GM04504 (cell line): ENCODE measurements around the gene ANAPC10.
"Not testable (repeated sequence)": the region's sequence is repeated elsewhere in the genome, so short reads cannot be mapped to it uniquely, and the experiment has no call there.

ENCODE experiments used
- DNase-seq: peaks from one replicate; pipeline ENCODE4 v3.0.0-alpha.2; 2012; ENCODE audit warnings: low read depth

ANAPC10 gene

DNA sequence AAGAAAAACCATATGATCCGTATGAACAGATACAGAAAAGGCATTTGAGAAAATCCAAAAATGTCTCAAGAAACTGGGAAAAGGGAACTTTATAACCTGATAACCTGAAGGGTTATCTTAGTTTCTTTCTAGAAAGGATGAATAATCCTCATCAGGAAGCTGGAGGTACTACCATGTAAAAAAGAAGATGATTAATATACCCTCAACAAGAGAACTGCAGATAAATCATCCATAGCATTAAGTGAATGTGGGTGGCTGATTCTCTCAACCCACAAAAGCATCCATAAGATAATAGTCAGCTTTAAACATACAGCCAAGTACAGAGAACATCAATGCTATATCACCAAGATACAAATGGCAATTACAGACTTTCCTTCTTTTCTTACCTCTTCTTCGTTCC lies 26.4 kb downstream of the ANAPC10 start:
- DNase-seq: no peak

DNA sequence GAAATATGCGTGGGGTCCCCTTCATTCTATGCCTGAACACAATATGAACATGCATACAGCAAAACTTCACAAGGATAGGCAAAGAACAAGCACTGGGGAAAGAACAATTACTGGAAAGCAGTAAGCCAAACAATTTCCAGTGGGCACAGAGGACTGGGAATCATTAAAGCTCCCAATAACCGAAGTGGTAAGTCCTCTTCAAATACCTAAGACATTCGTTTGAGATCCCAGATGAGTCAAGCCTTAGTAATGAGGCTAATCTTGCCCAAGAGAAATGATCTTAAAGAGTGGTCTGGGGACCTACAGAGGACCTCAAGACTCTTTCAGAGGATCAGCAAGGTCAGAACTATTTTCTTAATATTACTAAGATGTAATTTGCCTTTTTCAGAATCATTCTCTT lies 28.6 kb downstream of the ANAPC10 start:
- DNase-seq: no peak

DNA sequence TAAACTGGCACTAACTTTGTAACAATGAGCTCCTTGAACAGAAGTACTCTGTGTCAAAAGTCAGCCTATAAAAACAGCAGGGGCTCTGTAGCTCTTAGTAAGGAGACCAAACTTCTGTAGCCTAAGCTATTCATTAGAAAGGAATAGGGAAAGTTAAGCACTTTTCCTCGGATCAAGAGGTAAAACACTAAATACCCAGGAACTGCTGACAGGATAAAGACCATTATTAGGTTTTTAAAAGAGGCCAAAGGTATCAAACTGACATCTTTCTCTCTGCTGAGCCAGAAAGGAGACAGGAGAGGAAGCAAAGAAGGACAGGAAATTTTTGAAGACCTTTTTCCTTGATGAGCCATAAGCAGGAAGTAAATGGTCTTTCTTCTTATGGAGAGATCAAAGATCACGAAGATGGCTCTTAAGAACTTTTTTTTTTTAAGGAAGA lies 31.9 kb downstream of the ANAPC10 start:
- no peak for DNase-seq

DNA sequence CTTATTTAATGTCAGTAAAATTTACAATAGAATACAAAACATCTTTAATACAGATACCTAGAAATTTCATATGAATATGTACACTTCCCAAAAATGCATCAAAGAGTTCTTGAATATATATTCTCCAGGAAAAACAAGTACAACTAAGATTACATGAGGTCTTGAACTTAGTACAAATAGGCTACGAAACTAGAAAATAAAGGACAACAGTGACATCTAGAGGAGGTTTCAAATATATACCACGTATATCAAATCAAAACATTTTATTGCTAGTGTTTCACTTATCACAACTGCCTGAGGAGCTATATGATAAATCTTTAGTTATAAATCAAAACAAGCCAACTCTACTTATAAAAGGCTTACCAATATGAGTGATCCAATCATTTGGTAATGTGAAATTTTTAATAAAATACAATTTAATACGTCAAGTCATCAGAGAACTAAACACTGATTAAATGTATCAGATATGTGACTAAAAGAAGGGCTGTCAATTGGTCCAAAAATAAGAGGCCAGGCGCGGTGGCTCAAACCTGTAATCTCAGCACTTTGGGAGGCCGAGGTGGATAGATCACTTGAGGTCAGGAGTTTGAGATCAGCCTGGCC lies 36.6 kb downstream of the ANAPC10 start:
- no peak for DNase-seq

DNA sequence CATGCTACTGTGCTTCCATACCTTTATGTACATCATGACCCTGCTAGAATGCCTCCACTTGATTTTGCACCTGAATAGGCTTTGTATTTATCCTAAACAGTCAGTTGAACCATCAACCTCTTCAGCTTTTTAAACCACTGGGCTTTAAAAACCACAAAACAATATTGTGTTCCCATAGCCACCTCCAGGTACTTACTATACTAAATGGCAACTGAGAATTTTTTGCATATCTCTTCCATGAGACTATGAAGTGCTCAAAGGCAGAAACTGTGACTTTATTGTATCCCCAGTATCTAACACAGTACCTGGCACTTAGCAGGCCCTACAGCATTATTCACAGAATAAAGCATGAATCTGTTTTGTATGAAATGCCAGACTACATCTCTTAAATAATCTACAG lies 39.7 kb downstream of the ANAPC10 start:
- no peak for DNase-seq

DNA sequence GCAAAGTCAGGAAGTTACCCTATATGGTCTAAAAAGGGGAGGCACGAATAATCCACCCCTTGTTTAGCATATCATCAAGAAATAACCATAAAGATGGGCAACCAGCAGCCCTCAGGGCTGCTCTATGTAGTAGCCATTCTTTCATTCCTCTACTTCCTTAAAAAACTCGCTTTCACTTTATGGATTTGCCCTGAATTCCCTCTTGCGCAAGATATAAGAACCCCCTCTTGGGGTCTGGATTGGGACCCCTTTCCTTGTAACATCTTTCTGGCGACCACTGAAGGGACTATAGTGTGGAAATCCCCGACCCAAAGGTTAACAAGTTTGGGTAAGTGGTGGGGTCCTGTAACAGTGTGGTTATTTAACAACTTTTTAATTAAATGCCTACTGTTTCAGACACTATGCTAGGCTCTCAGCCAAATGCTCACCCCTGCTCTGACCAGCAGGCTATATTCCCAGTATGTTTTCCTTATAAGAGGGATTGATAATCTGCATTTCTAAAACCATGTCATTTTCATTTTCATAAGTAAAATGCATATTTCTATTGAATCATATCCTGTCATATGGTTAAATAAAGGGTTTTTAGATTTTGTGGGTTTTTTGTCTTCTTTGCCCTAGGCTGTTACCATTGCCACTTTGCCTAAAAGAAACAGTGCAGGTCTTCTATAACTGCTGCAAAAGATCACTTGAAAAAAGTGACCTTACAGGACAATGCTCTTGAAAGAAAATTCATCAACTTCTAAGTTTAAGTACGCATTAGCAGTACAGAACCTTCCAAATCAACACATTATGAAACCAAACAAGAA lies 41.5 kb downstream of the ANAPC10 start:
- no peak for DNase-seq

DNA sequence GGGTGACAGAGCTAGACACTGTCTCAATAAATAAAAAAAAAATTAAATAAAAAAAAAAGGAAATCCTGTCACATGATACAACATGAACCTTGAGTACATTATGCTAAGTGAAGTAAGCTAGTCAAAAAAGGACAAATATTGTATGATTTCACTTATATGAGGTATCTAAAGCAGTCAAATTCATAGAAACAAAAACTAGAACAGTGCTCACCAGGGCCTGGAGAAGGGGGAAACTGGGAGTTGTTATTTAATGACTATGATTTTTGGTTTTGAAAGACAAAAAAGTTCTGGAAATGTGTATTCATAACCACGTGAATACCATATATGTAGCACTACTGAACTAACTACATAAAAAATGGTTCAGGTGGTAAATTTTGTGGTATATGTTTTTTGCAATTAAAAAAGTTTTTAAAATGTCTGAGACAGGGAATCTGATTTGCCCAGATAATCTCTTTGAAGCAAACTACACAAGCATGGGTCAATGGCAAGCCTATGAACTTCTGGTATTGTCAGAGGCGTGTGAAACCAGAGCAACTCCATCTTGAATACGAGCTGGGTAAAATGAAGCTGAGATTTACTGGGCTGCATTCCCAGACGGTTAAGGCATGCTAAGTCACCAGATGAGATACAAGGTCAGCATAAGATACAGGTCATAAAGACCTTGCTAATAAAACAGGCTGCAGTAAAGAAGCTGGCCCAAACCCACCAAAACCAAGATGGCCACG lies 42.3 kb downstream of the ANAPC10 start:
- DNase-seq: no peak

DNA sequence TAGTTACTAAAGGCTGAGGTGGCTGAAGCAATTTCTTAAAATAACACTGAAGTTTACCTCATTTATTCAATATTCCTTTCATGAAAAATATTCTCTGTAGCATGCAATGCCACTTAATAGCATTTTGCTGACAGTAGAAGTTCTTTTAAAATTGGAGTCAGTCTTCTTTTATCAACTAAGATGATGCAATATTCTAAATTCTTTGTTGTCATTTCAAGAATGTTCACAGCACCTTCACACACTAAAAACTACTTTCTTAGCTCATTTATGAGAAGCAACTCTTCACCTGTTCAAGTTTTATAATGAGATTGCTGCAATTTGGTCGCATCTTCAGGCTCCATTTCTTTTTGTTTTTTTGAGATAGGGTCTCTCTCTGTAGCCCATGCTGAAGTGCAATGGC lies 48.8 kb downstream of the ANAPC10 start:
- no peak for DNase-seq

DNA sequence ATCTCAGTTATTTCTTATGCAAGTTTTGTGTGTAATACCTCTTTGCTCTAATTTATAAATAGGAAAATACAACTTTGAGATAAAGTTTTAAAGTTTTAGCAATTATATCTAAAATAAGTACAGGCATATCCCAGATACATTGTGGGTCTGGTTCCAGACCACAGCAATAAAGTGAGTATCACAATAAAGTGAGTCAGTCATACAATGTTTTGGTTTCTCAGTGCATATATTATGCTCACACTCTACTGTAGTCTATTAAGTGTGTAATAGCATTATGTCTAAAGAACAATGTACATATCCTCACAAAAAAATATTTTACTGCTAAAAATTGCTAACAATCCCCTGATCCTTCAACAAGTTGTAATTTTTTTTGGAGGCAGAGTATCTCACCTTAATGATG lies 49.2 kb downstream of the ANAPC10 start:
- DNase-seq: no peak

DNA sequence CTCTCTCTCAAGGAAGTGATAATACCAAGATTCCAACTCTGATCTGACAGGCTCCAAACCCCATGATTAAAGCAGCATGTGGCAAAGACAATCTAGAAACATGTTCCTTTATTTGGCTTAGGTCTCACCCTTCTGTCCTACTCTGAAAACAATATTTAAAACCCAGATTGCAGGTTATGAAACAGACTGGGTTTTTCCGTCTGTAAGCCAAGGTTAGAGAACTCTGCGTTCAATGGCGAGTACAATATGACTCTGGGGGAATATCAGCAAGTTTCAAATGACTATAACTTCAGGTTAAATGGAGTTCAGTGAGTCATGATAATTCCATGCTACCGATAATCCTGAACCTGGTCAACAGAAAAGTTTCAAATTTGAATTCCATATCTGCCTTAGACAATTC lies 50.8 kb downstream of the ANAPC10 start:
- DNase-seq: no peak

DNA sequence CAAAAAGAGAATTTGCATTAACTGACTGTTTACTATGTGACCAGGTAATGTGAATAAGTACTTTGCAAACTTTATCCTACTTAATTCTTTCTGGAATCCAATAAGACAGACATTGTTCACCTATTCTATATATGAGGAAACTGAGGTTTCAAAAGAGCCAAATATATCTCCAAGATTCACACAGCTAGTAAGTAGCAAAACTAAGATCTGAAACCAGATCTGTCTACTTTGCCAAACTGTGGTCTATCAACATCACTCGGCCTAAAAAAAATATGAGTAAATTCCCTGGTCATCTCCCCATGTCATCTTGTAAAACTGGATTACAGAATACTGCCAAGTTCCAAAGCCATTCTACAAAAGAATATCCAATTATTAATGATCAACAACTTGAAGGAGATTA lies 52.8 kb downstream of the ANAPC10 start:
- no peak for DNase-seq

DNA sequence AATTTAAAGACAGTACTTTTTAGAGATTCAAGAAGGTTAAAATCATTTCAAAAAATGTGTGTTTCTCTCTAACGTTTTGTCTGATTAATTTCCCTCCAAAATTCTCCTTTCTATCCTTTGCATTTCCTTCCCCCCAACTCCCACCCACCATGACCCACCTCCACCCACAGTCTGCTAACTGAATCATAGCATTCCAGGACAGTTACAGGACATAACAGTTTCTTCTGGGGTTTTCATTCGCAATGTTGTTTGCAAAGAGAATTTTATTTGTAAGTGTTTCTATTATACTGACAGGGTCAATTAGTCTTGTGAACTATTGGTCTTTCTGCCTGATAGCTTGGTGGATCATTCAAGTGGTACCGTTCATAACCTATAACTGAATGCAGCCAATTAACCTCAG lies 53.7 kb downstream of the ANAPC10 start:
- DNase-seq: no peak

DNA sequence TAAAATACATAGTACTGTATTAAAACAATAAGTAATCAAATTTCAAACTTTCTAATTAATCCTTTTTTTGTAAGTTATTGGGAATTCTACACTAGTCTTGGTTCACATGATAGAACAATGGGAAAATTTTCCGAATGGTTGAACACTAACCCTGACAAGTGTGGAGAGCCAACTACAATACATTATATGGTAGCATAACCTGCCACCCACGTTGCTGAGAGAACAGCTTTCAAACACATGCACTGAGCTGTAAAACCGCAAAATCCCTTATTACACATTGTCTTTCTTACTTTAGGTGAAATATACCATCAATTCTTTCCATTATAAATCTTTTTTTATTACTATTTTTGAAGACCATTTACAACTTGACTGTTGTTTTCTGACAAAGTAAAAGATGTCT lies 54.7 kb downstream of the ANAPC10 start:
- no peak for DNase-seq

DNA sequence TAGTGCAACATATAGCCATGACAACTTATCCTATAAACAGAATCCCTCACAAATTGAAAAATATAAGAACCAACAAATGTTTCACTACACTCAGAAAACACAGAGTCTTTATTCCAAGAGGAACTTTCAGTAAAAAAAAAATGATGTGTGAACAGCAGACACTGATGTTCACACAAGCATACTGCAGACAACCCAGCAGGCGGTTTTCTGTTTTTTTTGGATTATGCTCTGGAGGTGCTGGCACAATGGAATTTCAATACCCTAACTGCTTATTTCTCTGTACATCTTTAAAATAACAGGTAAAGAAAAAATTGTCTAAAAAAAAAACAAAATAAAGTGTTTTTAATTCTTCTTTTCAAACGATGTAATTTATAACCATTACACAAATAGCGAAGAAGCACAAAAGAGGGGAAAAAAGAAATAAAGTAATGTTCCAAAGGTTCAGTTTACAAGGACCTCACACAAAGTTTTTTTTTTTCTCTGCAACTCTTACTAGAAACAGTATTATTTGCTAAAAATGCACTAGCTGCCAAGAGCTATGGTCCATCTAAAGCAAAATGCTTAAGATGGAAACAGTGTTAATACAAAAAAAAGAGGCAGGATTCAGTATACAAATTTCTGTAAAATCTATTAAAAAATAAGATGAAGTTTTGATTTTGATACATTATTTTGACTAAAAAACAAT lies 55.3 kb downstream of the ANAPC10 start:
- no peak for DNase-seq

DNA sequence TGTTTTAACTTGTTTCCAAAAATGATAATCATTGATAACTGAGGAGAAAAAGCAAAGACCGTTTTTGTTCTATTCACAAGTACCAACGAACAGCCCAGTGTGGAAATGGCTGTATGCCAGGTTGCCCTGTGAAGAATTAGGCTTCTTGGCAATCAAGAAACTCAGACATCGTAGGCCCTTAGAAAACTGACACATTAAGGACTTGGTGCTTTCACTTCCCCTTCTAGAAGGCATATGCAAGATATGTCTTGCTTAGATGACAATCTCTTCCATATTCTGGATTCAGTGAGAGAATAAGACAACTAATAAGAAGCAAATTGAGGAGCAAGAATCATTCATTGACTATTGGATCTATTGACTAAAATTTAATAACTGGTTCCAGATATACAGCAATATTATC lies 56.6 kb downstream of the ANAPC10 start:
- DNase-seq: no peak

DNA sequence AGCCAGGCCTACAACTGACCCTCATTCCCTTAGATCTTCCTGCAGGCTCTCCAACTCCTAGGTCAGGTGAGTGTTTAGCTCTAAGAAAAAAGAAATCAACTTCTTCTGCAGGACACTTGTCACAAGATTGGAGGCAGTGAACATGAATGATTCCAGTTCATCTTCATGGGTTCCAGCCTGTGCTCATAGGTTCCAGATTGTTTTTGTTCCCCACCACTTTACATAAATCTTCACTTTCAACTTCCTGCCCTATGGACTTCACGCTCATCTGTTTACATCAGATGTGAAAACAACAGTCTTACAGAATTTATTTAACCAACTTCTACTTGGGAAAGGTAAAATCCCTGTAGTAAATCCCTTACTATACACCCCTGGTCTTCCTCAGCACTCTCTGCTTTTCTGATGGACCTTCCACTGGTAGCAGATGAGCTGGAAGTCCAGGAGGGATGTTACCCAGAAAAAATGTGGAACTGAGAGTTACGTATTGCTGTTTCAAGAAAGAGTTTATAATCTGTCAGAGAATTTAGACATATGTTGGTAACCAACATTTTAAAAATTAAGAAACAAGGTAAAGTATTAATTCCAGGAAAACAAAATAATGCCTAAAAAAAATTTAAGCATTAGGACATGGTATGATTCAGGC lies 62.4 kb downstream of the ANAPC10 start:
- no peak for DNase-seq

DNA sequence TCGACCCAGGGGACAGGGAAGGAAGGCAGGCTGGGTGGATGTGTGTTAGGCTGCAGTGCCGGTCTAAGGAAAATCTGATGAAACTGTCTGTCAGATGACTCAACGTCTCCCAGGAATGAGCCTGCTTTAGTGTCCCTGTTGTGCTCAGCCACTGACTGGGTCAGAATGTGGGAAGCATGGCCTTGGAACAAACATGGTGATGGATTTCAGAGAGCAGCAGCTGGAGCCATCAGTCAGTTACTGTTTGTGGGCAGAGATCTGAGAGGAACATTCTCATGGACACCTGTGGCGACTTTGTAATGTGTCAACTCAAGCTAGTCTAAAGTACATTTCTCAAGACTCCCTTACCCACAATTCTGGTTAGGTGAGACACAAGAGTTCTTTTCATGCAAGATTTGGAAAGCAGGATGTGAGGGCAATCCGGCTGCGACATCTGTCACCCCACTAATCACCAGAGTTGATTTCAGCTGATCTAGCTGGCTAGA lies 63.2 kb downstream of the ANAPC10 start:
- peak; percentile 53 for DNase-seq

DNA sequence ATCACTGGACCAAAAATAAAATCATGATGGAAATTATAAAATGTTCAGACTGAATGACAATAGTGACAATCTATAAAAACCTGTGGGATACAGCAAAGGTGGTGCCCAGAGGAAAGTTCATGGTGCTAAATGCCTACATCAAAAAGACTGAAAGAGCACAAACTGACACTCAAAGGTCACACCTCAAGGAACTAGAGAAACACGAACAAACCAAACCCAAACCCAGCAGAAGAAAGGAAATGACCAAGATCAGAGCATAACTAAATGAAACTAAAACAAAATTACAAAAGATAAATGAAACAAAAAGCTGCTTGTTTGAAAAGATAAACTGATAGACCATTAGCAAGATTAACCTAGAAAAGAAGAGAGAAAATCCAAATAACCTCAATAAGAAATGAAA lies 78.7 kb downstream of the ANAPC10 start:
- no peak for DNase-seq

DNA sequence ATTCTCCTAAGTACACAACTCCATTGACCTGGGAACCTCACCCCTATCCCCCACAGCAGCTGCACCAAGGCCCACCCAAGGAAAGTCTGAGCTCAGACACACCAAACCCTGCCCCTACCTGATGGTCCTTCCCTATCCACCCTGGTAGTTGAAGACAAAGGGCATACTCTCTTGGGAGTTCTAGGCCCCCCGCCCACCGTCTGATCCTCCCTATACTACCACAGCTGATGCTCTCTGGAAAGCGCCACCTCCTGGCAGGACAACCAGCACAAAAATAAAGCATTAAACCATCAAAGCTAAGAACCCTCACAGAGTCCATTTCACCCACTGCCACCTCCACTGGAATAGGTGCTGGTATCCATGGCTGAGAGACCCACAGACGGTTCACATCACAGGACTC lies 83.6 kb downstream of the ANAPC10 start:
- DNase-seq: no peak

DNA sequence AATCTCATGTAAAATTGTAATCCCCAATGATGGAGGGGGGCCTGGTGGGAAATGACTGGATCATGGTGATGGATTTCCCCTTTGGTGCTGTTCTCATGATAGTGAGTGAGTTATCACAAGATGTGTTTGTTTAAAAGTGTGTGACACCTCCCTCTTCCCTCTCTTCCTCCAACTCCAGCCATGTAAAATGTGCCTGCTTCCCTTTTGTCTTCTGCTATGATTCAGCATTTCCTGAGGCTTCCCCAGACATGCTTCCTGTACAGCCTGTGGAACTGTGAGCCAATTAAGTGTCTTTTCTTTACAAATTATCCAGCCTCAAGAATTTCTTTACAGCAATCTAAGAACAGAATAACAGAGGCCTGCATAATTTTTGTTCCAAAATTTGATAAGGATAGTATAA lies 85.2 kb downstream of the ANAPC10 start:
- DNase-seq: peak; percentile 13

DNA sequence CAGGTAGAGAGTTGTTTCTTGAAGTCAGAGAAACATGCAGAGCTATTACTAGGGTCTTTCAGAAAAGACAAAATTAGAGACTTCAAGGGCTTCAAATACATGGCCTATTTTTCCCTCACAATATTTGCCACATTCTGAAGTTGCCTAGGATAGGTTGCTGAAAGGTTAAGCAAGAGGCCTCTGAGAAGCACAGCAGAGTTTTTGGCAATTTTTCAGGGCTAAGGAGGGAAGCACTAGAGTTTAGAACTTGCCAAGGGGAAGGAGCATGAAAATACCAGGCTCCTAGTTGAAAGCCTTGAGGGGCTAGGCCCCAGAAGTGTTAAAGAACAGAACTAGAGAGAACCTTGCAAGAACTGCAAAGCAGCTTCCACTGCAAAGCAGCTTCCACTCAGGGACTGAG lies 86.4 kb downstream of the ANAPC10 start:
- DNase-seq: no peak

DNA sequence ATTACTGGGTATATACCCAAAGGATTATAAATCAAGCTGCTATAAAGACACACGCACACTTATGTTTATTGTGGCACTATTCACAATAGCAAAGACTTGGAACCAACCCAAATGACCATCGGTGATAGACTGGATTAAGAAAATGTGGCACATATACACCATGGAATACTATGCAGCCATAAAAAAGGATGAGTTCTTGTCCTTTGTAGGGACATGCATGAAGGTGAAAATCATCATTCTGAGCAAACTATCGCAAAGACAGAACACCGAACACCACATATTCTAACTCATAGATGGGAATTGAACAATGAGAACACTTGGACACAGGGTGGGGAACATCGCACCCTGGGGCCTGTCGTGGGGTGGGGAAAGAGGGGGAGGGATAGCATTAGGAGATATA lies 87.7 kb downstream of the ANAPC10 start:
- not testable (repeated sequence) for DNase-seq
